ENCODE measurements around the gene RING1.

DNA sequence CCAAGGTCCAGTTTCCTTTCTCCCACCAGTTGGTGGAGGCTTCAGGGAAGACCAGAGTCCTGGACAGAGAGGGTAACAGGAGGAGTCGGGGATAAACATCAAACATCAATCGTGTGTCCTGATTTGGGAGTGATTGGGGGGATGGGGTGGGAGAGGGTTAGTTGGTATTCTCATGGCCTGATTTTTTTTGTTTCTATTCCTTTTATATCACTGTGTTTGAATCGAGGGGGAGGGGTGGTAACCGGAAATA lies 4.2 kb upstream of the RING1 start:
- TF ChIP-seq, protein P1, sequence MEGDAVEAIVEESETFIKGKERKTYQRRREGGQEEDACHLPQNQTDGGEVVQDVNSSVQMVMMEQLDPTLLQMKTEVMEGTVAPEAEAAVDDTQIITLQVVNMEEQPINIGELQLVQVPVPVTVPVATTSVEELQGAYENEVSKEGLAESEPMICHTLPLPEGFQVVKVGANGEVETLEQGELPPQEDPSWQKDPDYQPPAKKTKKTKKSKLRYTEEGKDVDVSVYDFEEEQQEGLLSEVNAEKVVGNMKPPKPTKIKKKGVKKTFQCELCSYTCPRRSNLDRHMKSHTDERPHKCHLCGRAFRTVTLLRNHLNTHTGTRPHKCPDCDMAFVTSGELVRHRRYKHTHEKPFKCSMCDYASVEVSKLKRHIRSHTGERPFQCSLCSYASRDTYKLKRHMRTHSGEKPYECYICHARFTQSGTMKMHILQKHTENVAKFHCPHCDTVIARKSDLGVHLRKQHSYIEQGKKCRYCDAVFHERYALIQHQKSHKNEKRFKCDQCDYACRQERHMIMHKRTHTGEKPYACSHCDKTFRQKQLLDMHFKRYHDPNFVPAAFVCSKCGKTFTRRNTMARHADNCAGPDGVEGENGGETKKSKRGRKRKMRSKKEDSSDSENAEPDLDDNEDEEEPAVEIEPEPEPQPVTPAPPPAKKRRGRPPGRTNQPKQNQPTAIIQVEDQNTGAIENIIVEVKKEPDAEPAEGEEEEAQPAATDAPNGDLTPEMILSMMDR (conservative IDR thresholded peaks at IDR 0.05; ENCODE audit: low read length), result no peak
- no peak for TF ChIP-seq EZH2phosphoT487 (IDR thresholded peaks at IDR 0.05; ENCODE audit: borderline replicate concordance, low read depth, low read length)
